Ishikawa (cell line): Measurements from ENCODE around the gene TM7SF2.
A peak's percentile ranks its signal among the peaks of the same experiment; 100 is the strongest.

Experiments used
- CEBPB ChIP-seq: IDR thresholded peaks from 2 replicates; pipeline ENCODE4 v1.6.1; 2012
- CREB1 ChIP-seq: IDR thresholded peaks from 2 replicates; pipeline ENCODE4 v1.6.1; 2012; ENCODE audit warnings: low read depth
- EGR1 ChIP-seq: IDR thresholded peaks from 2 replicates; pipeline ENCODE4 v1.6.1; 2012
- EP300 ChIP-seq: IDR thresholded peaks from 2 replicates; pipeline ENCODE4 v1.6.1; 2012; ENCODE audit warnings: borderline replicate concordance
- FOXM1 ChIP-seq: IDR thresholded peaks from 2 replicates; pipeline ENCODE4 v1.6.1; 2012; ENCODE audit warnings: low read depth, borderline replicate concordance
- MAX ChIP-seq: IDR thresholded peaks from 2 replicates; pipeline ENCODE4 v1.6.1; 2012
- NFIC ChIP-seq: IDR thresholded peaks from 2 replicates; pipeline ENCODE4 v1.6.1; 2012
- RAD21 ChIP-seq: IDR thresholded peaks from 2 replicates; pipeline ENCODE4 v1.6.1; 2012; ENCODE audit warnings: low read depth
- REST ChIP-seq: IDR thresholded peaks from 2 replicates; pipeline ENCODE4 v1.6.1; 2012; ENCODE audit warnings: low read depth, mild to moderate bottlenecking
- TAF1 ChIP-seq: IDR thresholded peaks from 2 replicates; pipeline ENCODE4 v1.6.1; 2012; ENCODE audit warnings: low read depth, mild to moderate bottlenecking
- TCF12 ChIP-seq: IDR thresholded peaks from 2 replicates; pipeline ENCODE4 v1.6.1; 2012; ENCODE audit warnings: low read depth
- TEAD4 ChIP-seq: IDR thresholded peaks from 2 replicates; pipeline ENCODE4 v1.6.1; 2012
- USF1 ChIP-seq: IDR thresholded peaks from 2 replicates; pipeline ENCODE4 v1.6.1; 2012
- YY1 ChIP-seq: IDR thresholded peaks from 2 replicates; pipeline ENCODE4 v1.6.1; 2012; ENCODE audit warnings: low read depth
- ZBTB7A ChIP-seq: IDR thresholded peaks from 2 replicates; pipeline ENCODE4 v1.6.1; 2012; ENCODE audit warnings: low read depth

The TM7SF2 gene

GRCh38 chr11:65132238-65132987 lies 20.7 kb downstream of the TM7SF2 start:
- no peak for TF ChIP-seq ZBTB7A
- no peak for TF ChIP-seq TEAD4
- no peak for TF ChIP-seq EP300
- no peak for TF ChIP-seq NFIC
- TF ChIP-seq CEBPB, result no peak
- no peak for TF ChIP-seq FOXM1
- TF ChIP-seq EGR1, result no peak
- TF ChIP-seq USF1, result no peak
- no peak for TF ChIP-seq TCF12
- no peak for TF ChIP-seq RAD21
- no peak for TF ChIP-seq YY1
- no peak for TF ChIP-seq MAX
- TF ChIP-seq TAF1, result no peak
- TF ChIP-seq CREB1, result no peak

GRCh38 chr11:65132988-65133700 lies 21.5 kb downstream of the TM7SF2 start:
- TF ChIP-seq TAF1 (0 out of 2 replicates have a peak, but pooled peaks have one; percentile 22), TEAD4 (no peak), RAD21 (no peak), YY1 (peak; percentile 37), CREB1 (no peak), REST (no peak), USF1 (no peak), ZBTB7A (no peak), FOXM1 (no peak), NFIC (no peak), EP300 (no peak), EGR1 (no peak), MAX (no peak; the same call in 1 of the 2 replicates)

GRCh38 chr11:65133724-65134123 lies 22.1 kb downstream of the TM7SF2 start:
- TF ChIP-seq FOXM1 (no peak), EGR1 (no peak), ZBTB7A (no peak), USF1 (no peak), TCF12 (no peak), NFIC (no peak)

GRCh38 chr11:65134240-65134951 lies 22.7 kb downstream of the TM7SF2 start, which contains the start of gene SYVN1:
Gene SYVN1 (minus strand): TSS chr11:65134519. CDS start chr11:65133601, 918 bp downstream.
- TF ChIP-seq TAF1 (peak; percentile 88), TCF12 (peak; percentile 71; the same call in 1 of the 2 replicates), CREB1 (peak; percentile 72), CEBPB (no peak), NFIC (no peak), RAD21 (no peak), FOXM1 (peak; percentile 54), YY1 (no peak), EGR1 (no peak), REST (no peak), EP300 (no peak), TEAD4 (no peak; the same call in 1 of the 2 replicates), ZBTB7A (peak; percentile 85), USF1 (no peak), MAX (peak; percentile 82)
